ENCODE measurements around the gene DLGAP1.
"Not testable (repeated sequence)": the region's sequence is repeated elsewhere in the genome, so short reads cannot be mapped to it uniquely, and the experiment has no call there.

DLGAP1 gene

GRCh38 chr18:3655254-3656050 is 799.7 kb downstream of the DLGAP1 start:
- CTCF ChIA-PET, result no interaction called here
- DNase-seq, result no peak
- Mint-ChIP-seq H3K36me3 (no peaks in the 10 kb centered on the region), H3K4me1 (peaks cover 10% of the 10 kb centered on the region), H3K27ac (no peak overlapping the region), H3K9me3 (no peaks in the 10 kb centered on the region), H3K4me3 (no peak overlapping the region), H3K27me3 (no peaks in the 10 kb centered on the region)

GRCh38 chr18:3654442-3655253 is 800.5 kb downstream of the DLGAP1 start:
- Mint-ChIP-seq H3K4me3 (no peak overlapping the region), H3K36me3 (no peaks in the 10 kb centered on the region), H3K9me3 (no peaks in the 10 kb centered on the region), H3K27ac (no peak overlapping the region), H3K27me3 (peaks cover 3% of the 10 kb centered on the region), H3K4me1 (peaks cover 12% of the 10 kb centered on the region)
- CTCF ChIA-PET, result interaction anchor here (1.3 kb wide), 1 partner anchor 12 kb away, joined by 5 read pairs; no protein-coding TSS in a partner anchor
- no peak for DNase-seq

- peaks cover 5% of the 10 kb centered on the region for H3K27me3 Mint-ChIP-seq
- DNase-seq, result no peak
- no peak overlapping the region for H3K27ac Mint-ChIP-seq
- H3K4me1 Mint-ChIP-seq, result peaks cover 18% of the 10 kb centered on the region
- no peak overlapping the region for H3K4me3 Mint-ChIP-seq
- no peaks in the 10 kb centered on the region for H3K36me3 Mint-ChIP-seq
- CTCF ChIA-PET, result interaction anchor here (1.3 to 1.8 kb wide), 2 partner anchors 11 to 12 kb away, joined by 5 to 6 read pairs; no protein-coding TSS in a partner anchor
- no peaks in the 10 kb centered on the region for H3K9me3 Mint-ChIP-seq
Measured at GRCh38 chr18:3653851-3654441, 801.2 kb downstream of the DLGAP1 start.

- no peak for DNase-seq
- Mint-ChIP-seq H3K27ac (no peak overlapping the region), H3K4me1 (peaks cover 24% of the 10 kb centered on the region), H3K9me3 (no peaks in the 10 kb centered on the region), H3K27me3 (peaks cover 5% of the 10 kb centered on the region), H3K4me3 (no peak overlapping the region), H3K36me3 (no peaks in the 10 kb centered on the region)
- CTCF ChIA-PET, result interaction anchor here (1.3 to 1.8 kb wide), 2 partner anchors 11 to 13 kb away, joined by 5 to 6 read pairs; no protein-coding TSS in a partner anchor
Measured at GRCh38 chr18:3653263-3653850, 801.8 kb downstream of the DLGAP1 start.

- CTCF ChIA-PET, result interaction anchor here (1.1 to 1.8 kb wide), 3 partner anchors 10 to 53 kb away, joined by 3 to 6 read pairs (median 4); no protein-coding TSS in a partner anchor
Measured at GRCh38 chr18:3652380-3653262, 802.5 kb downstream of the DLGAP1 start.

GRCh38 chr18:3651266-3651665 is 803.8 kb downstream of the DLGAP1 start:
- H3K36me3 Mint-ChIP-seq, result no peaks in the 10 kb centered on the region
- no peaks in the 10 kb centered on the region for H3K9me3 Mint-ChIP-seq
- peaks cover 24% of the 10 kb centered on the region for H3K4me1 Mint-ChIP-seq
- H3K4me3 Mint-ChIP-seq, result no peak overlapping the region
- H3K27me3 Mint-ChIP-seq, result peaks cover 5% of the 10 kb centered on the region
- DNase-seq, result no peak
- CTCF ChIA-PET, result interaction anchor here (1.1 kb wide), 1 partner anchor 9 kb away, joined by 3 read pairs; no protein-coding TSS in a partner anchor
- no peak overlapping the region for H3K27ac Mint-ChIP-seq

More at GRCh38 chr18:3652380-3653262, 802.5 kb downstream of the DLGAP1 start:
- Mint-ChIP-seq H3K27me3 (peaks cover 5% of the 10 kb centered on the region), H3K4me1 (peaks cover 24% of the 10 kb centered on the region), H3K4me3 (no peak overlapping the region), H3K9me3 (no peaks in the 10 kb centered on the region), H3K36me3 (no peaks in the 10 kb centered on the region), H3K27ac (no peak overlapping the region)
- no peak for DNase-seq

GRCh38 chr18:3650521-3651042 is 804.5 kb downstream of the DLGAP1 start:
- CTCF ChIA-PET, result interaction anchor here (0.7 kb wide), 1 partner anchor 39 kb away, joined by 3 read pairs; no protein-coding TSS in a partner anchor
- not testable (repeated sequence) for H3K36me3 Mint-ChIP-seq, DNase-seq, H3K4me3 Mint-ChIP-seq, H3K9me3 Mint-ChIP-seq, H3K27ac Mint-ChIP-seq, H3K27me3 Mint-ChIP-seq
- H3K4me1 Mint-ChIP-seq, result peaks cover 28% of the 10 kb centered on the region

- H3K4me3 Mint-ChIP-seq, result no peak overlapping the region
- DNase-seq, result no peak
- H3K4me1 Mint-ChIP-seq, result peaks cover 33% of the 10 kb centered on the region
- CTCF ChIA-PET, result interaction anchor here (0.8 kb wide), 1 partner anchor 17 kb away, joined by 4 read pairs; no protein-coding TSS in a partner anchor
- no peaks in the 10 kb centered on the region for H3K9me3 Mint-ChIP-seq
- no peaks in the 10 kb centered on the region for H3K36me3 Mint-ChIP-seq
- peaks cover 5% of the 10 kb centered on the region for H3K27me3 Mint-ChIP-seq
- H3K27ac Mint-ChIP-seq, result no peak overlapping the region
Measured at GRCh38 chr18:3649633-3650426, 805.3 kb downstream of the DLGAP1 start.

- H3K9me3 Mint-ChIP-seq, result no peaks in the 10 kb centered on the region
- no peak overlapping the region for H3K4me3 Mint-ChIP-seq
- H3K27me3 Mint-ChIP-seq, result peaks cover 5% of the 10 kb centered on the region
- CTCF ChIA-PET, result interaction anchor here (1.0 kb wide), 1 partner anchor 17 kb away, joined by 3 read pairs; no protein-coding TSS in a partner anchor
- H3K27ac Mint-ChIP-seq, result no peak overlapping the region
- DNase-seq, result no peak
- peaks cover 35% of the 10 kb centered on the region for H3K4me1 Mint-ChIP-seq
- no peaks in the 10 kb centered on the region for H3K36me3 Mint-ChIP-seq
Measured at GRCh38 chr18:3649135-3649632, 805.9 kb downstream of the DLGAP1 start.

GRCh38 chr18:3648641-3649040 is 806.5 kb downstream of the DLGAP1 start:
- Mint-ChIP-seq H3K4me3 (no peak overlapping the region), H3K4me1 (peaks cover 39% of the 10 kb centered on the region), H3K27me3 (peaks cover 5% of the 10 kb centered on the region), H3K27ac (no peak overlapping the region), H3K9me3 (no peaks in the 10 kb centered on the region), H3K36me3 (no peaks in the 10 kb centered on the region)
- CTCF ChIA-PET, result interaction anchor here (1.0 to 1.3 kb wide), 2 partner anchors 18 to 351 kb away, joined by 3 read pairs; no protein-coding TSS in a partner anchor
- DNase-seq, result no peak

- Mint-ChIP-seq H3K4me3 (no peak overlapping the region), H3K4me1 (peaks cover 39% of the 10 kb centered on the region), H3K9me3 (no peaks in the 10 kb centered on the region), H3K27me3 (peaks cover 5% of the 10 kb centered on the region), H3K27ac (no peak overlapping the region), H3K36me3 (no peaks in the 10 kb centered on the region)
- CTCF ChIA-PET, result interaction anchor here (0.6 to 1.3 kb wide), 3 partner anchors 18 to 351 kb away, joined by 3 read pairs; no protein-coding TSS in a partner anchor
- DNase-seq, result no peak
Measured at GRCh38 chr18:3648200-3648599, 806.9 kb downstream of the DLGAP1 start.

GRCh38 chr18:3647636-3648035 is 807.5 kb downstream of the DLGAP1 start:
- DNase-seq, result no peak
- Mint-ChIP-seq H3K27me3 (peaks cover 5% of the 10 kb centered on the region), H3K4me1 (peaks cover 37% of the 10 kb centered on the region), H3K36me3 (no peaks in the 10 kb centered on the region), H3K4me3 (no peak overlapping the region), H3K27ac (no peak overlapping the region), H3K9me3 (no peaks in the 10 kb centered on the region)
- CTCF ChIA-PET, result interaction anchor here (0.6 to 1.3 kb wide), 3 partner anchors 17 to 350 kb away, joined by 3 to 4 read pairs (median 3); no protein-coding TSS in a partner anchor
